SKM-1 (cell line): ENCODE data around the gene GYPB.
"Not testable (repeated sequence)": the region's sequence is repeated elsewhere in the genome, so short reads cannot be mapped to it uniquely, and the experiment has no call there.

Experiments used
- DNase-seq: peaks from one replicate; lab custom pipeline; 2025; ENCODE audit not compliant: unreplicated experiment; lab: John Stamatoyannopoulos, UW

The GYPB gene

DNA sequence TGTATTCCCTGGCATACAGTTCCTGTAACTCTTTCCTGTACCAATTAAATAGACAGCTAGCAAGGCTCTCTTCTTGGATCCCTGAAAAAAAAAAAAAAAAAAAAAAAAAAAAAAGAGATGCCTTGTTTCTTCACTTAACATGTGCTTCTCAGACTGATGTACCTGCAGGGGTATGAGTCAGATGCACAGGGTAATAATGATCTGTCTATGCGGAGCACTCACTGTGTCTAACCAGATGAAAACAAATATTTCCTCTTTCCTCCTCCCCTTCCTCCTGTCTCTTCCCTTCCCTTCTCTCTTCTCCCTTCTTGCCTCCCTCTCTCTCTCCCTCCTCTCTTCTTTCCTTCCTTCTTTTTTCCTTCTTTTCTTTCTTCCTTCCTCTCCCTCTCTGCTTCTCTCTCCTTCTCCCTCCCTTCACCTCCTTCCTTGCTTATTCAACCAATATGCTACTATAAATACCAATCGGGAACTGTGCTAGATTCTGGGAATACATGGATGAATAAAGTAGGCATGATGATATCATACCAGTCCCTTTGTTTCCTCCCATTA, 3.0 kb downstream of the GYPB start:
- not testable (repeated sequence) for DNase-seq

DNA sequence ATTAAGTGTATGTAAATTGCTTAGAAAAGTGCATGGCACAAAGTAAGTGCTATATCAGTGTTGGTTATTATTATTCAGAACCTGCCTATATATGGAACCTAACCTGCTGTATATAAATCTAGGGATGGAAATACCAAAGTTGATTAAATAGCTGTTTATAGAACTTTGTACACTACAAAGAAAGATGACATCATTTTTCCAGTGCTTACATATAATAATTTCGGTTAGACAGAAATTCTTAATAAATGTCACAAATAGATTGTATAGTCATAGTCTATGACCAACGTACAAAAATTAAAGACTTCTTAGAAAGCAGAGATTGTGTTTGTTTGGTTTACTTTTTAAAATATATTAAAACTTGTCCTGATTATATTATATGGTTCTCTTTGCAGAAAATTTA, 4.4 kb downstream of the GYPB start:
- DNase-seq = no peak

DNA sequence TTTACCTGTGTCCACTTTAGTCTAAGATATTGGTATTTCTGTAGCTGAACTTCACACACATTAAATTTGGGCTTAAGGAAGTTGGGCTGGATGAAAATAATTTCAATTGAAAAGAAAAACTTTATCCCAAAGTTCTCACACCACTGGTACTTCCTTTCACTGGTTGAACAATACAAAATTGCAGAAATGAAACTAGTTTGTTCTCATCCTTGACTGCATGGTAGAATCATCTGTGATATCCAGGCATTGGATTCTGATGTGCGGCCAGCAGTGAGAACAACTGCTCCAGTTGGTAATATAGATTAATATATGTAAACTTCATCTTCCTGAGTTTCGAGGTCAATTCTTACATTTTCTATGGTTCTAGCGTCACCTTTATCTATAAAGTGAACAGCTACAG, 10.6 kb downstream of the GYPB start:
- not testable (repeated sequence) for DNase-seq

DNA sequence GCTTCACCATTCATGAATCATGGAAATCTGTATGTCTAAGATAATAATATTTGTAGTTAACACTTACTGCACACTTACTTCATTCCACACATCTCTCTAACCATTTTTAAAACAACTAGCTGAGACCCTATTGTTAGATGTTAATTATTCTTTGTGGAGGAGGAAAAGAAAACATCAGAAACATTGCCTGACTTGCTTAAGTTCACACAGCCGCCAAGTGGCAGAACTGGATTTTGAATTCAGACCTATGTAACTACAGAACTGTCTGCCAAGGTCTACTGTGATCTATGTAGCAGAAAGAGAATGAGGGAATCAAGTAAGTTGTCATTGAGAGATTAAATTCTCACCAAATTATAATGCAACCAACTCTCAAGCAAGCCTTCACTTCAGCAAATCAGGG, 11.2 kb downstream of the GYPB start:
- not testable (repeated sequence) for DNase-seq

DNA sequence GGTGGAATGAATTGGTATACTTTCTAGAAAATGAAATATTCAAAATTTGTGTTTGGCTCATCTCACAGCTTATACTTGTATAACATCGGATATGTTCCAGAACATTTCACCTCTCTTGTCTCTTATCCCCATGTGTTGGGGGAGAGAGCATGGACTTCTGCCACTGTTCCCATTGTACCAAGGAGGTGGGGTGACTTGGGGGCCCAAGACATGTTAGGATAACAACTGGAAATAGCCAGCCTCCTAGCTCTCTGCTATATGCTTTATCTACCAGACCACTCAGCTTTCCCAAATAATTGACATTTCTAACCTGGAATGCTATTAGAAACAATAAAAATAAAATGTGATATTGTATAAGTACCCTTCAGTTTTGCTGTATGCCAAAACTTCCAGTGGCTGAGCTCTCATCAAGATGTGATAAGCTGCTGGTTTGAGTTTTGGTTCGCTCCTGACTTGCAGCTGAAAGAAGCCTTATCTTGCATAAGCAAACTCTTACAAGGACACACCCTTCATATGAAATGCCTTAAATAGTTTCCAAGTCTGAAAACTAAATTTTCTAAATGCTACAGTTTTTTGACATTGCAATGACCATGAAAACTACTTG, 12.9 kb downstream of the GYPB start:
- not testable (repeated sequence) for DNase-seq

DNA sequence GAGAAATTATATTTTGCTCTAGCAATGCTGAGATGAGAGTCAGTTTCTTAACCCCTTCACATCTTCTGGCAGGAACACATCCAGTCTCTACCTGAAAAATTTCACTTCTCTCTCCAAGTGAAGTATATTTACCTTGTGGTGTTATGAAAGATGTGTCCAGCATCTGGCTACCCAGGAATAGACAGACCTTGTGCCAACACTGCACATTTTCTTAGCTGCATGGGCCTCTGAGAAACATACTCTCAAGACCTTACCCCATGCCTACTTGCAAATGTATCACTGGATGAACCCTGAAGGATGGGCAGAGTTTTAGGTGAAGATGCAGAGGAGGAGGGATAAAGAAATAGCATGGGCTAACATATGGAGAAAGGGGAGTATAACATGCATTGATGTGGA, 13.6 kb downstream of the GYPB start:
- not testable (repeated sequence) for DNase-seq

DNA sequence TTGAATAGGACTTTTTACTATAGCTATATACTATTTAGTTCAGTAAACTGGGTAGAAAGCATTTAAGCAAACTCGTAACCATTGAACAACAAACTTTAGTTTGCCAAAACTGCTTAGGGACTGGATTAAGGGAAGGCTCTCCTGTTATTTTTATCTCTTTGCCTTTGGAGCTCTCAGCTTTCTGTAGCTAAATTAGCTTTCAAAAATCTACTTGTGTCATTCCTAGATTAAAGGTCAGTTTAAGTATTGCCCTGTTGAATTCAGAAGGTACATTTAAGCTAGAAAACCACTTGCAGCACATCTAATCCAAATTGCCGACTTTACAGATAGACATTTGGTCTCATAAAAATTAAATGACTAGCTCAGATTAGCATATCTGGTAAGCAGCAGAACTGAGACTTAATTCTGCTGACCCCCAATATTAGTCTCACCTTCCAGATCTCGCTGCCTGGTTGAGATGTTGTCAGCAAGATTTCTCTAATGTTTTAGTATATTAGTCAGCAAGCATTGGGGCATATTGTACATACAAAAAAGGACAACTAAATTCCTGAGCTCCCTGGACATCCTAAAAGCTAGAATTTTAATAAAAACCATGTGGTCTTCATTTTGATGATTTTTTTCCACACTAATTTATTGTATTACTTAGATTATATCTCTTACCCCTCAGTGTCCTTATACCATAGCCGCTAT, 14.2 kb downstream of the GYPB start:
- DNase-seq = not testable (repeated sequence)

DNA sequence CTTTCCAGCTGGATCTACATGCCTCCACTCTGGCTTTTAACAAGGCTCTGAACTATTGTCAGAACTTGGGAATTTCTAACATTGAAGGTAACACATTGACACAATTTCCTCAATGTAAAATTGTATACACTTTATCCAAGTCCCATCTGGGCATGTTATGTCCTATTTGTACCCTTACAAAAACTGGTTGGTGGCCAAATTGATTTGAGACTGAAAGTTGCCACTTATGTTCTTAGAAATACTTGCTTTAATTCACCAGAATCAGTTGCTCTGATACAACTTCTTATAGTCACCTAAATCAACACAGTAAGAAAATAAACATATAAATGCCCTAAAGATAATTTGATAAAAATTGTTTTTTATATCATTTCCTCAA, 15.3 kb downstream of the GYPB start:
- DNase-seq = not testable (repeated sequence)

DNA sequence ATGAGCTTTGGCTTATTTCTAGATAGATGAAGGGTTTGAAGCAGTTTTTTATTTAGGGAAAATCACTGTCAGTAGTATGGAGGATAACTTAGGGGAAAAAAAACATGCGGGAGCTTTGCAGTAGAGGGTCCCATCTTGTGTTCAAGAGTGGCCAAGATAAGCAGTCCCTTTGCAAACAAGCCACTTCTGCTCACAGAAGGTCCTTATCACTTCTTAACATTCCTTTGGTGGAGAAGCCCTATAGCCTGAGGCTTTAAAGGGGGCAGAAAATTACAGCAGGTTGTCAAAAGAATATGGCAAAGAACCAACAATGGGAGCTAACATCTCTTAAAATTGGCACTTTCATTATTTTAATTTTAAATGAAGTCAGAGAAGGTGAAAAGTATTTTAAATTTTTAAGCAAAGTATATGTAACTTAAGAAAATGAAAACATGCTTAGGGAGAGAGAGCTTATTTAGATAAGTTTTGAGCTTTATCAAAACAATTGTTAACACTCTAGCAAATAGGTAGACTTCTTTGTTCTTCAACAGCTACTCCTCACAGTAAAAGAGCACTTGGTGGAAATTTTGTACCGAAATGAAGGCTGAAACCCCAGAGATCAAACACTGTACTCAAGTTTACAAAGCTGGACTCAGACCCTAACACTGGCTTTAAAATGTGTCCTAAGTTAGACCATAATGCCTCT, 15.8 kb downstream of the GYPB start:
- not testable (repeated sequence) for DNase-seq

DNA sequence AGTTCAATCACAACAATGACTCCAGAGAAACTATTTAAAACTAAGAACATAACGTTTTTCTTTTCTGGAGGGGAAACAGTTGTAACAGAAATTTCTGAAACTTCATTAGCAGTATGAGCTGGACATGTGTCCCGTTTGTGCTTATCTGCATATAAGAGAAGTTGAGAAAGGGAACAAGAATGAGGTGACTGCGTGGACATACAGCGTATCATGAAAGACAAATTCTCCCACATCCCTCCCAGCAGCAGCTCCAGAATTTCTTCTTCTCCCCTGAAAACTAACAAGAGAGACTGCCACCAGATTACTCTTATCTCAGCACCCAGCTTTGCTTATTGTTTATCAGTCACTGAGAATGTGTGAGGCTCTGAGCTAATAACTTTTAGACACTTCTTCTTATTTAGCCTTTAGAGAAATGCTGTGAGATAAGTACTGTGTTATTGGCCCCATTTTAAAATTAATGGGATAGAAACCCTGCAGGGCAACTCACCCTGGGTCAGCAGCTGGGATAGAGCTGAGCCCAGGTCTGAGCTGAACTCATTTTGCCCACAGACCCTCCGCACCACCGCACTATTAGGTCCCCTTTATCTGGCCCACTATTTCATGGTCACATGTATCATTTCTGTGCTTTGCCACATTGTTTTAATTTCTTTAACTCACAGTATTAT, 18.7 kb downstream of the GYPB start:
- DNase-seq = not testable (repeated sequence)

DNA sequence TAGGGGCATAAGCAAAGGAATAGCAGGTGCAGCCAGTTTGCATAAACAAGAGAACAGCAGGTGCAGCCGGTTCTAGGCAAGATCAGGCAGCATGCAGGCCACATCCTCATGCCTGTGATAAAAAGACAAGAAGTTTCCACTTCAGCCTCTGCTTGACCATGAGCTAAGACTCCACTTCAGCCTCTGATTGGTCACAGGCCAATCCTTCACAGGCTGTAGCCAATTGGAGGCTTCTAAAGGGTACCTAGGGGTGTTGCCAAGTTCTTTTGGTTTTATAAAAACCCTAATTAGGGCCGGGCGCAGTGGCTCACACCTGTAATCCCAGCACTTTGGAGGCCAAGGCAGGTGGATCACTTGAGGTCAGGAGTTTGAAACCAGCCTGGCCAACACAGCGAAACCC, 23.0 kb downstream of the GYPB start:
- not testable (repeated sequence) for DNase-seq

DNA sequence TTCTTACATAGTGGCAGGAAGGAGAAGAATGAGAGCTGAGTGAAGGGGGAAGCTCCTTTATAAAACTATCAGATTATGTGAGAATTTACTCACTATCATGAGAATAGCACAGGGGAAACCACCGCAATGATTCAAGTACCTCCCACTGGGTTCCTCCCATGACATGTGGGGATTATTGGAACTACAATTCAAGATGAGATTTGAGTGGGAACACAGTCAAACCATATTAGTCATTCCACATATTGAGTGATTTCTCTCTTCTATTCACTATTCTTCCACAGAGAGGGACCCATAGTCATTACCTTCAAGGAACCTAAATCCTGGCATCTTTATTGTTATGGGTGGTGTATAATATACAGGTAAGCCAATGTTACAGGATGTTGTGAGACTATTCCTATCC, 27.4 kb downstream of the GYPB start:
- not testable (repeated sequence) for DNase-seq

DNA sequence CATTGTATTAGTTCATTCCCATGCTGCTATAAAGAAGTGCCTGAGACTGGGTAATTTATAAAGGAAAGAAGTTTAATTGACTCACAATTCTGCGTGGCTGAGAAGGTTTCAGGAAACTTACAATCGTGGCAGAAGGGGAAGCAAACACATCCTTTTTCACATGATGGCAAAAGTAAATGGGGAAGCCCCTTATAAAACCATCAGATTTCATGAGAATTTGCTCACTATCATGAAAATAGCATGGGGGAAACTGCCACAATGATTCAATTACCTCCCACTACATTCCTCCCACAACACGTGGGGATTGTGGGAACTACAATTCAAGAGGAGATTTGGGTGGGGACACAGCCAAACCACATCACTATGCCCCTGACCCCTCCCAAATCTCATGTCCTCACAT, 28.5 kb downstream of the GYPB start:
- DNase-seq = not testable (repeated sequence)

DNA sequence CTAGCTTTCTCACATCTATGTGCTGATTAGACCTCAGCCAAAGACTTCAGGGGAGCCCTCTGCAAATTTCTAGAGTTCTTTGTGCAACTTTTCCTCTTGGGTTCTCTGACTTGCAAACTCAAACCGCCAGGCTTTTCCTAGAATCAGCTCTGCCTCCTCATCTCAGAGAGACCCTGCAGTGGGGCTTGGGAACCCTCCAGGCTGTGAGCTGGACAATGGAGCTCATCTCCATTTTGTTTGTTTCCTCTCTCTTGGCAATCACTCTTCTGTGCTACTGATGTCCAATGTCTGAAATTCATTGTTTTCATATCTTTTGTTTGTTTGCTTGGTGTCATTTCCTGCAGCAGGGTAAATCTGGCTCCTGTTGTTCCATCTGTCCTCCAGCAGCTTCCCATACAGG, 33.0 kb downstream of the GYPB start:
- DNase-seq = no peak

DNA sequence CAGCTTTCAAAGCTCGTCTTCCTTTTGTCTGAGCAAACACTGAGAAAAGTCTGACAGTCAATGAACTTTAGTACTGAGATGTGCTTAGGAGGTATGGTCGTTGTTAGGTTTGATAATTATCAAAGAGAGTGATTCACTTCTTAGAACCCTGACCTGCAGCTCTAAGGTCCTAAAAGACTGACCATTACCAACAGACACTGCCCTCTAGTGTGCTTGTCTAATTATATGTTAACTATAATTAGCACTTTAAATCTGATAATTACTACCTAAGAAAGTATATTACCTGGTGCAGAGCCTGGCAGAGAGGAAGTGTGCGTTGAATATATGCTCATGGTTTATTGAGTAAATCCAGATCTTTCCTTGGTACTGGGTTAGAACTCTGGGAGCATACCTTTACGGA, 38.4 kb downstream of the GYPB start:
- DNase-seq = not testable (repeated sequence)

DNA sequence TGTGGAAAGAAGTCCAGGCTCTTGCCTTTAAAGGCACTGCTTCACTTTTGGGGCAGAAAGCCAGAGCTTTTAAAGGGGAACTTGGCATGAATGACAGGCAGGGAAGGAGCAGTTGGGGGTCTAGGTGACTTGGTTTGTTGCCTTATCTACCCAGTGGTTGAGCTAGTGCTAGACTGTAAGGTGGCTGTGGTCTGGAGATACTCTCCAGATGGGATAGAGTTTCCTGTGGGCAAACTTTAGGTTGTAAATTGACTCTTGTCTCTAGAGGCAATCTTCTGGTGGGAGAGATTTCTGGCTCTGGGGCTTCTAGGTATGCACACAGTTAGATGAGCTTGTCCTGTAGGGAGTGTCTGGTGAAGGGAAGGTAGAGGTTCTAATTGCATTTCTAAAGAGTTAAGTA, 43.7 kb downstream of the GYPB start:
- DNase-seq = not testable (repeated sequence)

DNA sequence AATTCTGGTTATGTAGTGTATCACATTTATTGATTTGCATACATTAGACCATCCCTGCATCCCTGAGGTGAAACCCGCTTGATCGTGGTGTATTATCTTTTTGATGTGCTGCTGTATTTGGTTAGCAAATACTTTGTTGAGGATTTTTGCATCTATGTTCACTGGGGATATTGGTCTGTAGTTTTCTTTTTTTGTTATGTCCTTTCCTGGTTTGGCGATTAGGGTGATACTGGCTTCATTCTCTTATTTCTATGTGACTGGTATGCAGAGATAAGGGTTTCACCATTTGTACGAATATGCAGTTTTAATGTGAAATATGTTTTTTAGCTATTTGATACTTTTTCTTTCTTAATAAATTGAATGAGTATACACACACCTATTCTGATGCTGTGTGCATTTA, 45.2 kb downstream of the GYPB start:
- DNase-seq = not testable (repeated sequence)

DNA sequence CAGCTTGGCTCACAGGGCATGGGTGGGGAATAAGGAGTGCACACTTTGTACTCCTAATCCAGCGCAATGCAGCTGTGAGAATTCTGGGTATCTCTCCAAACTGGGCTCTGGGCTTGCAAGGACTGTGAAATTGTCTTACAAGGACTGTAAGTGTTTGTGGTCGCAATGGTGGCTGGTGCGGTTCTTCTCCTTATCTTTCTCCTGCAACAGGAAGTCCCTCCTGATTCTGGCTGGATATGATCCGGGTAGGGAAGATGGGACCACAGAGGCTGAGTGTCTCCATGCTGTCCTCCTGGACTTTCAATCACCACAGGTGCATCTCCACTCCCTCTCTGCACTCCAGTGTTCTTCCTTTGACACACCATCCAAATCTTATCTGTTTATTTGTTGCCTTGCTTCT, 58.1 kb downstream of the GYPB start:
- DNase-seq = no peak

DNA sequence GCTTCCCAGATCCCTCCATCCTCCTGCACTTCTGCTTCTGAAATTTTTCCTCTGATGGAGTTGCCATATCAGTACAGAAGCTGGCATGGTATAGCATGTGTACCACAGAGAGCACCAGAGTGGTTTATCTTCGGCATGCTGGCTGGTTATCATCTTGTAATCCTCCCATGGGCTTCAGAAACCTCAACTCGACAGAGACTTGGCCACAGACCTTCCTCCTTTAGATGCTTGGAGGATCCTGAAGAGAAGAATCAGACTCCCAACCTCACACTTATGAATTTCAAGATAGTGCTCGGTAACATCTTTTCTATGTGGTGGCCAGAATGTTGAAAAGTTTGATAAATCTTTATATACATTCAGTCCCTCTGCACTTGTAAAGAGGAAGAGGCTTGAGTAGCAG, 63.9 kb downstream of the GYPB start:
- not testable (repeated sequence) for DNase-seq

DNA sequence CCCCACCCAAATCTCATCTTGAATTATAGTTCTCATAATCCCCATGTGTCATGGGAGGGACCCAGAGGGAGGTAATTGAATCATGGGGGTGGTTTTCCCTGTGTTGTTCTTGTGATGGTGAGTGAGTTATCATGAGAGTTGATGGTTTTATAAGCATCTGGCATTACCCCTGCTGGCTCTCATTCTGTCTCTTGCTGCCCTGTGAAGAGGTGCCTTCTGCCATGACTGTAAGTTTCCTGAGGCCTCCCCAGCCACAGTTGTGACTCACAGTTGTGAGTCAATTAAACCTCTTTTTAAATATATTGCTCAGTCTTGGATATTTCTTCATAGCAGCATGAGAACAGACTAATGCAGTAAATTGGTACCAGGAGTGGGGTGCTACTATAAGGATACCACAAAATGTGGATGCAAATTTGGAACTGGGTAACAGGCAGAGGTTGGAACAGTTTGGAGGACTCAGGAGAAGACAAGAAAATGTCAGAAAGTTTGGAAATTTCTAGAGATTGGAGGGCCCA, 67.7 kb downstream of the GYPB start:
- not testable (repeated sequence) for DNase-seq

DNA sequence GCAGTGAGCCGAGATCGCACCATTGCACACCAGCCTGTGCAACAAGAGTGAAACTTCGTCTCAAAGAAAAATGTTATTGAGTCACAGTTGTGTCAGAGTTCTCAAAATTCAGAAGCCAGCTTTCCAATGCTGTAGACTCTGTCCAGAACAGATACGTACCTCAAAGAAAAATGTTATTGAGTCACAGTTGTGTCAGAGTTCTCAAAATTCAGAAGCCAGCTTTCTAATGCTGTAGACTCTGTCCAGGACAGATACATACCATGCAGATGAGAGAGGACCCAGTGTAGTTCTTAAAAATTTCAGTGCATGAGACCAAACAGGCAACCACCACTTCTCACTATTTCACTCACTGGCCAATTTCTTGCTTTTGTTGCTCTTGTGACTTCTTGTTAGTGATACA, 68.2 kb downstream of the GYPB start:
- DNase-seq = not testable (repeated sequence)
